ENCODE results near the gene CHD1. TPM values are rescaled to one million over a fixed set of nuclear protein-coding genes. Genes with fewer than 3 reads are reported as not detected.

Gene CHD1
- total and polyA plus RNA-seq, 2 donors (not counting 3 experiments of a cell fraction or from before 2014, with no cell fraction given): 16.2 to 48.9 TPM

- Histone ChIP-seq H3K36me3 (ENCODE audit: control insufficient read depth in 2 of 2, extremely low read depth in 1 of 2, insufficient read depth in 2 of 2, low read length in 2 of 2) (no peaks in the 10 kb centered on the region), H3K4me3 (replicated peaks in 1 of 3; ENCODE audit: insufficient read depth in 1 of 3, low read depth in 1 of 3, low read length in 3 of 3) (no peak overlapping the region), H2AFZ (ENCODE audit: low read depth, low read length) (no peak overlapping the region), H3K4me2 (ENCODE audit: insufficient read depth, low read length) (no peak overlapping the region), H3K79me2 (ENCODE audit: control insufficient read depth, insufficient read depth, low read length) (no peaks in the 10 kb centered on the region), H3K9ac (replicated peaks; ENCODE audit: extremely low read depth, insufficient read depth, low read length) (no peak overlapping the region), H4K20me1 (replicated peaks; ENCODE audit: control insufficient read depth, extremely low read depth, insufficient read depth, low read length) (no peaks in the 10 kb centered on the region), H3K27me3 (ENCODE audit: control insufficient read depth in 2 of 2, insufficient read depth in 2 of 2, low read length in 2 of 2) (no peaks in the 10 kb centered on the region), H3K9me1 (replicated peaks; ENCODE audit: control insufficient read depth, extremely low read depth, insufficient read depth, low read length) (no peaks in the 10 kb centered on the region), H3K27ac (ENCODE audit: insufficient read depth, low read depth, low read length) (no peak overlapping the region), H3K4me1 (ENCODE audit: control insufficient read depth, extremely low read depth, insufficient read depth, low read length) (no peaks in the 10 kb centered on the region), H3K9me3 (replicated peaks; ENCODE audit: control insufficient read depth, insufficient read depth, low read length) (no peaks in the 10 kb centered on the region)
- no TSS peak for BruUV-seq (replicated peaks)
- DNase-seq (ENCODE audit: low read depth, low spot score) (peak; percentile 52), FAIRE-seq (no peak)
- intact Hi-C loops (cut with micrococcal nuclease): no loop called here
- dilution Hi-C loops (cut with MboI; ENCODE audit: extremely low pct_ligation_motif_present, low sequenced_read_pairs): no loop called here
- TF ChIP-seq MAX (IDR thresholded peaks at IDR 0.05; ENCODE audit: insufficient read depth, insufficient read length) (no peak), JUN (IDR thresholded peaks at IDR 0.05; ENCODE audit: borderline replicate concordance, insufficient read depth, insufficient read length, low read depth) (no peak), EZH2 (IDR thresholded peaks at IDR 0.05; ENCODE audit: borderline replicate concordance, low read depth, low read length, severe bottlenecking) (no peak), CTCF (IDR thresholded peaks at IDR 0.05; ENCODE audit: extremely low read depth in 1 of 2, insufficient read depth in 1 of 2, low read depth in 1 of 2, low read length in 2 of 2) (no peak), MYC (IDR thresholded peaks at IDR 0.05; ENCODE audit: low read depth, low read length) (no peak), POLR2A (IDR thresholded peaks at IDR 0.05; ENCODE audit: low read depth, low read length) (no peak), FOS (IDR thresholded peaks at IDR 0.05; ENCODE audit: borderline replicate concordance, insufficient read depth, low read length) (no peak), GATA2 (IDR thresholded peaks at IDR 0.05; ENCODE audit: insufficient read depth, insufficient read length, low read depth, low read length) (no peak), POLR2AphosphoS5 (IDR thresholded peaks at IDR 0.05; ENCODE audit: insufficient read depth, low read depth, low read length) (no peak)
- ChIA-PET POLR2A (no interaction called here), CTCF (no interaction called here)
Observed at GRCh38 chr5:98816582-98817222, 112.1 kb downstream of the CHD1 start.

Measured in endothelial cell of umbilical vein (primary cell).